Measurements from ENCODE around the gene FDCSP.
"Not testable (repeated sequence)": the region's sequence is repeated elsewhere in the genome, so short reads cannot be mapped to it uniquely, and the experiment has no call there.

FDCSP gene

GRCh38 chr4:70236125-70236524, 10.2 kb downstream of the FDCSP start:
- Histone ChIP-seq H3K36me3 (no peaks in the 10 kb centered on the region), H3K4me1 (no peaks in the 10 kb centered on the region; the same call in 1 of the 2 replicates), H3K27me3 (no peaks in the 10 kb centered on the region), H3K9me3 (no peaks in the 10 kb centered on the region), H3K4me3 (ENCODE audit: low read depth, low read length) (no peak overlapping the region)
- DNase-seq: no peak
- no peak for TF ChIP-seq CTCF (IDR thresholded peaks at IDR 0.05; ENCODE audit: low read depth, low read length)

GRCh38 chr4:70239131-70239883, 13.4 kb downstream of the FDCSP start:
- DNase-seq: no peak
- Histone ChIP-seq H3K9me3 (no peaks in the 10 kb centered on the region), H3K4me3 (ENCODE audit: low read depth, low read length) (no peak overlapping the region), H3K36me3 (no peaks in the 10 kb centered on the region), H3K4me1 (no peaks in the 10 kb centered on the region), H3K27me3 (no peaks in the 10 kb centered on the region)
- no peak for TF ChIP-seq CTCF (IDR thresholded peaks at IDR 0.05; ENCODE audit: low read depth, low read length)

- TF ChIP-seq CTCF (IDR thresholded peaks at IDR 0.05; ENCODE audit: low read depth, low read length): no peak
- no peaks in the 10 kb centered on the region for H3K4me1 ChIP-seq
- no peaks in the 10 kb centered on the region for H3K27me3 ChIP-seq
- no peaks in the 10 kb centered on the region for H3K9me3 ChIP-seq
- no peak for DNase-seq
- H3K36me3 ChIP-seq: no peaks in the 10 kb centered on the region
- no peak overlapping the region for H3K4me3 ChIP-seq (ENCODE audit: low read depth, low read length)
These were observed 14.1 kb downstream of the FDCSP start for GRCh38 chr4:70239884-70240591.

GRCh38 chr4:70242297-70242696, 16.4 kb downstream of the FDCSP start, which contains the start of gene CSN3:
TSS of gene CSN3 (plus strand) at chr4:70242597. CDS start at chr4:70244820, 2,223 bp downstream.
- H3K36me3 ChIP-seq; DNase-seq; H3K4me1 ChIP-seq; H3K27me3 ChIP-seq; H3K9me3 ChIP-seq; H3K4me3 ChIP-seq (ENCODE audit: low read depth, low read length): not testable (repeated sequence)

GRCh38 chr4:70243091-70243490, 17.2 kb downstream of the FDCSP start:
- DNase-seq: no peak
- Histone ChIP-seq H3K4me1 (no peaks in the 10 kb centered on the region), H3K36me3 (no peaks in the 10 kb centered on the region), H3K9me3 (no peaks in the 10 kb centered on the region), H3K4me3 (ENCODE audit: low read depth, low read length) (no peak overlapping the region), H3K27me3 (no peaks in the 10 kb centered on the region)
- no peak for TF ChIP-seq CTCF (IDR thresholded peaks at IDR 0.05; ENCODE audit: low read depth, low read length)

GRCh38 chr4:70251250-70251944, 25.5 kb downstream of the FDCSP start:
- no peak for TF ChIP-seq CTCF (IDR thresholded peaks at IDR 0.05; ENCODE audit: low read depth, low read length)
- H3K4me1 ChIP-seq: no peaks in the 10 kb centered on the region; the same call in 1 of the 2 replicates
- no peaks in the 10 kb centered on the region for H3K36me3 ChIP-seq
- no peaks in the 10 kb centered on the region for H3K27me3 ChIP-seq
- no peak overlapping the region for H3K4me3 ChIP-seq (ENCODE audit: low read depth, low read length)
- DNase-seq: no peak
- H3K9me3 ChIP-seq: no peaks in the 10 kb centered on the region

Measured in BE2C (cell line).